Upper lobe of left lung (tissue), 4 donors: Measurements from ENCODE around the gene AGMO.

Experiments used
- CTCF ChIP-seq, 6 experiments: fragments of 450-650 bp in 4 of 6; fragments of 200-600 bp in 2 of 6; sonication (generic) in 2 of 6; IDR thresholded peaks; one replicate each; pipeline ENCODE4 v1.5.1; 2016 to 2019; ENCODE audit warnings: antibody characterized with exemption in 6 of 6
- EP300 ChIP-seq, 4 donors: sonication (generic); formaldehyde crosslinking; IDR thresholded peaks; one replicate each; pipeline ENCODE4 v1.5.1; 2017; ENCODE audit warnings: antibody characterized with exemption in 4 of 4, control low read depth in 2 of 4
- POLR2A ChIP-seq, 4 donors: fragments of 450-650 bp; IDR thresholded peaks; one replicate each; pipeline ENCODE4 v1.5.1; 2016 to 2017; ENCODE audit warnings: antibody characterized with exemption in 4 of 4, mild to moderate bottlenecking in 2 of 4
- POLR2AphosphoS5 ChIP-seq, 2 donors: sonication (generic); formaldehyde crosslinking; IDR thresholded peaks; one replicate each; pipeline ENCODE4 v1.5.1; 2017; ENCODE audit warnings: antibody characterized with exemption in 2 of 2

- no peak for TF ChIP-seq POLR2AphosphoS5 (IDR thresholded peaks at IDR 0.05)
- no peak for TF ChIP-seq POLR2A (IDR thresholded peaks at IDR 0.05)
- no peak for TF ChIP-seq EP300 (IDR thresholded peaks at IDR 0.05)
- no peak for TF ChIP-seq CTCF (IDR thresholded peaks at IDR 0.05)
Measured at GRCh38 chr7:15345216-15345615, 216.6 kb downstream of the AGMO start.
